Testis (tissue), 2 donors: ENCODE data around the gene ANKRD44.

Source experiments
- CTCF ChIP-seq, 3 experiments: fragments of 450-650 bp in 2 of 3; fragments of 200-600 bp in 1 of 3; sonication (generic) in 1 of 3; IDR thresholded peaks; one replicate each; pipeline ENCODE4 v1.5.1; 2016 to 2019; ENCODE audit warnings: antibody characterized with exemption in 3 of 3, mild to moderate bottlenecking in 2 of 3, moderate library complexity in 1 of 3
- POLR2A ChIP-seq: fragments of 450-650 bp; IDR thresholded peaks from one replicate; pipeline ENCODE4 v1.6.1; 2017; ENCODE audit warnings: antibody characterized with exemption, mild to moderate bottlenecking, moderate library complexity

GRCh38 chr2:197138506-197138905 lies 172.1 kb downstream of the ANKRD44 start:
- TF ChIP-seq CTCF (IDR thresholded peaks at IDR 0.05) (no peak), POLR2A (no peak)
